BJ (cell line): ENCODE results near the gene LDLRAP1. TPM values are rescaled to one million over a fixed set of nuclear protein-coding genes. Genes with fewer than 3 reads are reported as not detected.

Experiments
- CTCF ChIA-PET: fragments of 350-600 bp; formaldehyde crosslinking; extraction: SDS; loops from one replicate; lab custom pipeline; 2021; ENCODE audit warnings: antibody characterized with exemption, inconsistent platforms; lab: Yijun Ruan, JAX
- POLR2A ChIA-PET: fragments of 300-600 bp; sonication (Branson Sonifier 250); formaldehyde crosslinking; extraction: SDS; loops from one replicate; lab custom pipeline; 2021; ENCODE audit warnings: antibody characterized with exemption; lab: Charles Lee
- DNase-seq: peaks from one replicate; pipeline ENCODE4 v3.0.0-alpha.2; 2011; ENCODE audit warnings: low read depth
- H3K27me3 ChIP-seq: 2 replicates; pipeline ENCODE4 v1.6.0; 2011; ENCODE audit warnings: low read length; ENCODE audit not compliant: control insufficient read depth, insufficient read depth
- H3K36me3 ChIP-seq: 2 replicates; pipeline ENCODE4 v1.5.1; 2011; ENCODE audit warnings: low read length; ENCODE audit not compliant: control insufficient read depth, insufficient read depth
- H3K4me3 ChIP-seq: 2 replicates; pipeline ENCODE4 v1.5.1; 2011; ENCODE audit warnings: low read depth, mild to moderate bottlenecking, control low read depth, low read length
- polyA plus RNA-seq: library from polyadenylated mRNA; depleted of rRNA; stranded (reverse); fragments of >200 nt; gene quantifications from 2 replicates; pipeline ENCODE4 v1.2.3, GENCODE V29; 2011
- TF ChIP-seq, protein P1 (sequence below): IDR thresholded peaks from 2 replicates; pipeline ENCODE4 v1.5.1; 2011; ENCODE audit warnings: low read depth, mild to moderate bottlenecking, control low read depth, inconsistent platforms, low read length, moderate library complexity; ENCODE audit not compliant: insufficient read depth

The LDLRAP1 gene
- polyA plus RNA-seq, 1 experiment: 27.2 TPM

DNA sequence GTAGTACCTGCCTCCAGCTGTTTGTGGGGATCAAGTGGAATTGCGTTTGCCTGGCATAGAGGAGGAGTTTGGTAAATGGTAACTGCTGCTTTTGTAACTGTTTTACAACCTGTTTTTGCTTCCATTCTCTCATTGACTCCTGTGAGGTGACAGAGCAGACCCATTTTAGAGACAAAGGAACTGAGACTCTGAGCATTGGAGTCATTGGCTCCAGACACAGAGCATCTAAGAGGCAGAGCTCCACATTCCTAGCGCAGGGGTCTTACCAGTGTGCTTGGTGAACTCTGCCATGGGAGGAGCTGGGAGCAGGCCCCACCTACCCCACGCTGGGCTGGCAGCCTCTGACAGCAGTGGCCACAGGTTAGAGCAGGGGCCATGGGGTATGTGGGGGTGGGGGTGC, 2.4 kb downstream of the LDLRAP1 start:
- CTCF ChIA-PET: no interaction called here

DNA sequence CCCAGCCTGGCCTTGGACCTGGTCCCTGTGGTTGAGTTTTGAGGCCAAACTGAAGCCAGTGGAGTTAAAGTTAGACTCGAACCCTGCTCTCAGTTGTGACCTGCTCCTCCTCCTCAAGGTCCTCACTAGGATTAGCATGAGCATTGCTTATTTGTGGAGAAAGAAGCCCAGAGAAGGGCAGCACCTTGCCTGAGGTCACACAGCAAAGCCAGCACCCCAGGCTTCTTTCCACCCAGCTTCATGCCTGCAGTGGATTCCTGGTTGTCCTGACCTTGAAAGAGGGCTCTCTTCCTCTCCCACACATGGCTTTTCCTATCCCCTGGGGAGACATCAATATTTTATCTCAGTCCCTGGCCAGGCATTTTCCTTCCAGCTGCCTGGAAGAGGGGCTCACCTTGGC, 2.8 kb downstream of the LDLRAP1 start:
- no peaks in the 10 kb centered on the region for H3K36me3 ChIP-seq
- H3K27me3 ChIP-seq: no peaks in the 10 kb centered on the region
- no peak overlapping the region for H3K4me3 ChIP-seq
- TF ChIP-seq, protein P1, sequence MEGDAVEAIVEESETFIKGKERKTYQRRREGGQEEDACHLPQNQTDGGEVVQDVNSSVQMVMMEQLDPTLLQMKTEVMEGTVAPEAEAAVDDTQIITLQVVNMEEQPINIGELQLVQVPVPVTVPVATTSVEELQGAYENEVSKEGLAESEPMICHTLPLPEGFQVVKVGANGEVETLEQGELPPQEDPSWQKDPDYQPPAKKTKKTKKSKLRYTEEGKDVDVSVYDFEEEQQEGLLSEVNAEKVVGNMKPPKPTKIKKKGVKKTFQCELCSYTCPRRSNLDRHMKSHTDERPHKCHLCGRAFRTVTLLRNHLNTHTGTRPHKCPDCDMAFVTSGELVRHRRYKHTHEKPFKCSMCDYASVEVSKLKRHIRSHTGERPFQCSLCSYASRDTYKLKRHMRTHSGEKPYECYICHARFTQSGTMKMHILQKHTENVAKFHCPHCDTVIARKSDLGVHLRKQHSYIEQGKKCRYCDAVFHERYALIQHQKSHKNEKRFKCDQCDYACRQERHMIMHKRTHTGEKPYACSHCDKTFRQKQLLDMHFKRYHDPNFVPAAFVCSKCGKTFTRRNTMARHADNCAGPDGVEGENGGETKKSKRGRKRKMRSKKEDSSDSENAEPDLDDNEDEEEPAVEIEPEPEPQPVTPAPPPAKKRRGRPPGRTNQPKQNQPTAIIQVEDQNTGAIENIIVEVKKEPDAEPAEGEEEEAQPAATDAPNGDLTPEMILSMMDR: no peak
- DNase-seq: no peak
- CTCF ChIA-PET: interaction anchor here (1.1 kb wide), 1 partner anchor 20 kb away, joined by 3 read pairs; no protein-coding TSS in a partner anchor
- POLR2A ChIA-PET: no interaction called here

More for the DNA sequence above, 2.4 kb downstream of the LDLRAP1 start:
- DNase-seq: no peak
- H3K27me3 ChIP-seq: peaks cover 2% of the 10 kb centered on the region; the same call in 1 of the 2 replicates
- no peak overlapping the region for H3K4me3 ChIP-seq
- POLR2A ChIA-PET: no interaction called here
- no peaks in the 10 kb centered on the region for H3K36me3 ChIP-seq
- TF ChIP-seq, protein P1: no peak

DNA sequence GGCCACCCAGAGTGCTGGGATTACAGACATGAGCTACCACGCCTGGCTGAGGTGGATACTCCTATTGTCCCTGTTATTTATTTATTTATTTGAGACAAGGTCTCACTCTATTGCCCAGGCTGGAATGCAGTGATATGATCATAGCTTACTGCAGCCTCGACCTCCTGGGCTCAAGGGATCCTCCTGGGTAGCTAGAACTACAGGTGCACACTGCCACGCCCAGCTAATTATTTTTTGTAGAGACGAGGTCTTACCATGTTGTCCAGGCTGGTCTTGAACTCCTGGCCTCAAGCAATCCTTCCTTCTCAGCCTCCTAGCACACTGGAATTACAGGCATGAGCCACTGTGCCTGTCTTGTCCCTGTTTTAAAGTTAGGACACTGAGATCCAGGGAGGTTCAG, 5.2 kb downstream of the LDLRAP1 start:
- ChIA-PET CTCF (interaction anchor here (1.7 to 4.0 kb wide), 2 partner anchors 17 to 24 kb away, joined by 9 to 17 read pairs; no protein-coding TSS in a partner anchor), POLR2A (no interaction called here)
- TF ChIP-seq, protein P1: no peak

DNA sequence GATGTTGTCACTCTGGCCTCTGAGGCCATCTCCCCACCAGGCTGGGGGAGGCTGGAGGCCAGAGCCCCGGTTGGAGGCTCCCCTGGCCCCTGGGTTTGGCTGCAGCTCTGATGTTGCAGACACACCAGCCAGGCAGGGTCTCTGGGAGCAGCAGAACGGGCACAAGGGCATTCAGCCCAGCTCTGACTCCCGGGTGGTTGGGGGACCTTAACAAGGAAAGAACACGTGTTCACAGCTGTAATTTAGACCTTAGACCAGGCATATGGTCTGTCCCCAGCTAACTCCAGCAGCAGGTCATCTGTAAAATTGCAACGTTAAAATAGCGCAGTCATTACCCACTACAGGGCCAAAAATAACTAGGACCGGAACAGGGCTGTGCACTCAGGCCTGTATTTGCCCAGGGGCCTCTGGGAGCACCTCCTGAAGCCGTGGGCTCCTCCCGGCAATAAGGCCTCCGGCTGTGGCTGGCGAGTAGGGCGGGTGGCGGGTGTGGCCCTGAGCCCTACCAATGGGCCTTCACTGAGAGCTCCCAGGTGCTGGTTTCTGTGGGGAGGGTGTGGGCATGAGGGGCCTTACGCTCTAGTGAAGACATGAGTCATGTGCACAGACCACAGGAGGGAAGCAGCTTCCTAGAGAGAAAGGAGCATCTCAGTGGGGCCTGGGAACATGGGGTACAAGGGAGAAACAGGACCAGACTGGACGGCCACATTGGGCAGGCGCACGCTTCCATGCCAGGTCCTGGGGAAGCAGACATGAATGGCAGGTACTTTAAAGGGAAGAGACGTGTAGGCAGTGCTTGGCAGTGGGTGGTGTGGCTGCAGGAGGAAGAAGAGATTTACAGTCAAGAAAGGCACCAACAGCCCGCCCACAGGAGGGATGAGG, 6.1 kb downstream of the LDLRAP1 start:
- ChIA-PET POLR2A (no interaction called here), CTCF (interaction anchor here (1.7 to 4.0 kb wide), 2 partner anchors 16 to 23 kb away, joined by 9 to 17 read pairs; no protein-coding TSS in a partner anchor)
- Histone ChIP-seq H3K4me3 (no peak overlapping the region), H3K27me3 (no peaks in the 10 kb centered on the region), H3K36me3 (no peaks in the 10 kb centered on the region; the same call in 1 of the 2 replicates)
- TF ChIP-seq, protein P1: no peak
- no peak for DNase-seq

More for the DNA sequence above, 5.2 kb downstream of the LDLRAP1 start:
- H3K36me3 ChIP-seq: no peaks in the 10 kb centered on the region
- no peak overlapping the region for H3K4me3 ChIP-seq
- DNase-seq: no peak
- H3K27me3 ChIP-seq: no peaks in the 10 kb centered on the region

DNA sequence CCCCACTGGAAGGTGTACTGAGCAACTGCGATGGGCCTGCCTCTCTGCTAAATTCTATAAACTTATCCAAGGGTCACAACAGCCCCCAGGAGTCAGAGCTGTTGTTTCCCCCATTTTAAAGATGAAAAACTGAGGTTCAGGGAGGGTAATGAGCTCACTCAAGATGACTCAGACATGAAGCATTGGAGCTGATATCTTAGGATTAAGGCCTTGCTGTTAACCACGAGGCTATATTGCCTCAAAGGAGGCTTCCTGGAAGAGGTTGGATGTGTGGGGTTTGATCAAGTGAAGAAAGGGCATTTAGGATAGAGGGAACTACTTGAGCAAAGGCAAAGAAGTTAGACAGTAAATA, 6.7 kb downstream of the LDLRAP1 start:
- H3K27me3 ChIP-seq: no peaks in the 10 kb centered on the region
- ChIA-PET CTCF (interaction anchor here (4.0 kb wide), 1 partner anchor 23 kb away, joined by 17 read pairs; no protein-coding TSS in a partner anchor), POLR2A (no interaction called here)
- TF ChIP-seq, protein P1: no peak
- peaks cover 5% of the 10 kb centered on the region; the same call in 1 of the 2 replicates for H3K36me3 ChIP-seq
- no peak for DNase-seq
- H3K4me3 ChIP-seq: no peak overlapping the region
